ENCODE results near the gene PHACTR4. TPM values are rescaled to one million over a fixed set of nuclear protein-coding genes. Genes with fewer than 3 reads are reported as not detected.
A peak's percentile ranks its signal among the peaks of the same experiment; 100 is the strongest.

Gene PHACTR4
- total and polyA plus RNA-seq, 2 of the 13 experiments (the other 11 are each of a cell fraction or from before 2014, with no cell fraction given): 13.9 to 17.1 TPM

GRCh38 chr1:28510970-28511440, 141.5 kb downstream of the PHACTR4 start (continued):
- TF ChIP-seq ZBTB39 (CRISPR knock-in tag; IDR thresholded peaks at IDR 0.05) (no peak), ZNF780A (CRISPR knock-in tag; IDR thresholded peaks at IDR 0.05) (no peak), ZNF451 (CRISPR knock-in tag; IDR thresholded peaks at IDR 0.05) (no peak), NONO (IDR thresholded peaks at IDR 0.05) (no peak), NONO (CRISPR knock-in tag; conservative IDR thresholded peaks at IDR 0.05) (0 out of 2 replicates have a peak, but pooled peaks have one; percentile 19), ZBTB33 (CRISPR knock-in tag; IDR thresholded peaks at IDR 0.05) (no peak), PPARG (CRISPR knock-in tag; conservative IDR thresholded peaks at IDR 0.05) (no peak), KAT7 (CRISPR knock-in tag; IDR thresholded peaks at IDR 0.05; ENCODE audit: borderline replicate concordance) (no peak), DPF2 (CRISPR knock-in tag; IDR thresholded peaks at IDR 0.05; ENCODE audit: borderline replicate concordance, low read depth) (no peak), XBP1 (CRISPR knock-in tag; IDR thresholded peaks at IDR 0.05) (no peak), KLF9 (CRISPR knock-in tag; IDR thresholded peaks at IDR 0.05; ENCODE audit: low read depth) (no peak), KLF11 (CRISPR knock-in tag; IDR thresholded peaks at IDR 0.05) (no peak), CREB1 (IDR thresholded peaks at IDR 0.05) (no peak), CREB1 (CRISPR knock-in tag; IDR thresholded peaks at IDR 0.05) (0 out of 2 replicates have a peak, but pooled peaks have one; percentile 32), CTCF (CRISPR knock-in tag; IDR thresholded peaks at IDR 0.05) (no peak), ZNF550 (CRISPR knock-in tag; IDR thresholded peaks at IDR 0.05; ENCODE audit: borderline replicate concordance) (no peak), HHEX (CRISPR knock-in tag; IDR thresholded peaks at IDR 0.05) (no peak), ZNF317 (CRISPR knock-in tag; IDR thresholded peaks at IDR 0.05) (no peak), MYNN (CRISPR knock-in tag; IDR thresholded peaks at IDR 0.05; ENCODE audit: low read depth) (no peak), ZBTB2 (CRISPR knock-in tag; IDR thresholded peaks at IDR 0.05; ENCODE audit: low read depth) (no peak), HDAC2 (CRISPR knock-in tag; IDR thresholded peaks at IDR 0.05) (no peak), SRSF9 (IDR thresholded peaks at IDR 0.05; ENCODE audit: borderline replicate concordance, insufficient read depth, low read depth, low read length, poor library complexity, severe bottlenecking) (no peak), ZBTB1 (CRISPR knock-in tag; IDR thresholded peaks at IDR 0.05; ENCODE audit: borderline replicate concordance) (no peak), ZSCAN20 (CRISPR knock-in tag; IDR thresholded peaks at IDR 0.05; ENCODE audit: borderline replicate concordance) (no peak), RFX1 (IDR thresholded peaks at IDR 0.05) (no peak), FOXK2 (IDR thresholded peaks at IDR 0.05) (no peak), DR1 (CRISPR knock-in tag; IDR thresholded peaks at IDR 0.05) (no peak)
